ENCODE data around the gene SMARCD3. TPM values are rescaled to one million over a fixed set of nuclear protein-coding genes. Genes with fewer than 3 reads are reported as not detected.

Gene SMARCD3
- total and polyA plus RNA-seq, 2 experiments from 2014 or later, result 3.3 to 4.0 TPM

GRCh38 chr7:151278949-151279348, 30.5 kb upstream of the SMARCD3 start:
- Histone ChIP-seq H3K4me3 (no peak overlapping the region), H3K27ac (ENCODE audit: low read depth) (no peak overlapping the region), H4K20me1 (replicated peaks; ENCODE audit: insufficient read depth) (no peaks in the 10 kb centered on the region), H3K4me1 (ENCODE audit: insufficient read depth) (peaks cover 6% of the 10 kb centered on the region; the same call in 1 of the 2 replicates), H3F3A (replicated peaks; ENCODE audit: low read depth) (no peaks in the 10 kb centered on the region), H2AFZ (no peak overlapping the region), H3K9me2 (ENCODE audit: insufficient read depth) (no peaks in the 10 kb centered on the region), H3K27me3 (ENCODE audit: insufficient read depth) (peaks cover 21% of the 10 kb centered on the region), H3K36me3 (ENCODE audit: insufficient read depth) (no peaks in the 10 kb centered on the region), H3K79me2 (replicated peaks; ENCODE audit: insufficient read depth) (no peaks in the 10 kb centered on the region), H3K4me2 (no peak overlapping the region)
- DNase-seq (ENCODE audit: low spot score) (no peak), ATAC-seq (no peak)
- H3K4me3 Mint-ChIP-seq, result no peak overlapping the region
- peaks cover 30% of the 10 kb centered on the region for H3K27me3 Mint-ChIP-seq (ENCODE audit: insufficient read depth, low read depth, poor library complexity)
- no peak overlapping the region for H3K27ac Mint-ChIP-seq
- H3K36me3 Mint-ChIP-seq (ENCODE audit: low read depth), result no peaks in the 10 kb centered on the region
- TF ChIP-seq NANOG (IDR thresholded peaks at IDR 0.05; ENCODE audit: borderline replicate concordance) (no peak), ETS1 (IDR thresholded peaks at IDR 0.05) (no peak), EZH2phosphoT487 (IDR thresholded peaks at IDR 0.05; ENCODE audit: unreplicated experiment) (no peak), REST (IDR thresholded peaks at IDR 0.05; ENCODE audit: unreplicated experiment) (no peak), CTCF (conservative IDR thresholded peaks at IDR 0.05; ENCODE audit: low read depth in 2 of 2) (no peak), CREB1 (CRISPR knock-in tag; IDR thresholded peaks at IDR 0.05; ENCODE audit: low read depth) (no peak), ZNF114 (CRISPR knock-in tag; IDR thresholded peaks at IDR 0.05) (no peak), JUNB (IDR thresholded peaks at IDR 0.05; ENCODE audit: unreplicated experiment) (no peak), POLR2AphosphoS5 (IDR thresholded peaks at IDR 0.05; ENCODE audit: low read depth) (no peak), STAT1 (IDR thresholded peaks at IDR 0.05; ENCODE audit: unreplicated experiment) (no peak), EZH2 (IDR thresholded peaks at IDR 0.05; ENCODE audit: low read depth, unreplicated experiment) (no peak)
- no peaks in the 10 kb centered on the region for H3K9me3 Mint-ChIP-seq
- peaks cover 25% of the 10 kb centered on the region for H3K4me1 Mint-ChIP-seq

All from GM23338 (cell line).